HG03432 (cell line): ENCODE data around the gene DENND1A.

Source experiments
- ATAC-seq: cut with Tn5 transposase; IDR thresholded peaks from one replicate; pipeline ENCODE4 v1.9.1; 2021; ENCODE audit warnings: mild to moderate bottlenecking, moderate library complexity; ENCODE audit not compliant: unreplicated experiment

Gene DENND1A

DNA sequence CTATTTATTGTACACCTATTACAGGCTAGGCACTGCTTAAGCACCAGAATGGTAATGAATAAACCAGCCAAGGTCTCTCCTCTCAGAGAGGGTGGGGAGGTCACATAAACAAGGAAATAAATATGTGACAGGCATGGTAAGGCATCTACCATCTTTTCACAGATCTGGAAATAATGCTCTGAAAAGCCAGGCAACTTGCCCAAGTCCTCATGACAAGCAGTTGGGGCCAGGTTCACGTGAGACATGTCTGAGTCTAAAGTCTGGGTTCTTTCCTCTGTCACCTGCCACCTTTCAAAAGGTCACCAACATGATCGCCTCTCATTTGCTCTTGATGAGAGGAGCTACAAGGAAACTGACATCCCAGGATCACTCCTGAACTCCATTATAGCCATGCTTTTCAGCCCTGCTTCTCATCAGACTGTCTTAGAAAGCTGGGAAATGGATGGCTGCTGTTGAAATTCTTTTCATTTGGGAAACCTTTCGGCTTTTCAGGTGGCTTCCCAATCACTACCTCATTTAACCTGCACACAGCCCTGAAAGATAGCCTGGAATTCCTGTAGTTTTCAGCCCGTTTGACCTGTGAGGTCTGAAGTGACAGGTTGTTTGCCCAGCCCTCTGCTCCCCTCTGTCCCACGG, 450.8 kb downstream of the DENND1A start:
- ATAC-seq = no peak

DNA sequence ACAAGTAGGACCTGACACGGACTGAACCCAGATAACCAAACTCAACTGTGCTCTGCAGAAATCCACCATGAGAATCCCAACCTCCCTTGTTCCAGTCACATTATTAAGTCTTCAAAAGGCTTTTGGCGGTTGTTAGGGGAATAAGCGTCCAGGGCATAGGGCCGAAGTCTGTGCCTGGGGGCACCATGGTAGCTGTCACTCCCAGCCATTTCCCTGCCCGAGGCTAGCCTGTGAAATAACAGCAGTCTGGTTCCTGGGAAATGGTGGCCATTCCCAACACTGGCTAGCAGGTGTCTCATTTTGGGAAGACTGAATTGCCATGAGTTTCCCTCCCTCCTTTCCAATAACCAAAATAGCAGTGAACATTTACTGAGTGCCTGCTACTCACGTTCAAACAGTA, 451.8 kb downstream of the DENND1A start:
- no peak for ATAC-seq

DNA sequence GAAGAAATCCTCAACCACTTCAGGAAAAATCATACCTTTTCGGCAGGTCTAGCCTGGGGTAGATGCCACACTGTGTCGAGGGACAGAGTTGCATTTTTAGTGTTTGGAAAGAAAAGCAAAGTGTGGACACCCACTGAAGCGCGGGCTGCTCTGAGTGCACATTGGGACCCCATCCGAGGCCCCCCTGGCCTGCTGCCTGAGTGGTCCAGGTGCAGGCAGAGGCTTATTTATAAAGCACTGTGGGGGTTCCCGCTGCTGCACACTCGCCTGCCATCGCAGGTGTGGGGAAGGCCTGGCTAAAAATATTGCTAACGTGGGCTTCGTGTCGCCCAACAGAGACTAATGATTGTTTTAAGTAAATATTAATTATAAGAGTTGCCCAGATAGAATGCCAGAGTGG, 454.5 kb downstream of the DENND1A start:
- no peak for ATAC-seq

DNA sequence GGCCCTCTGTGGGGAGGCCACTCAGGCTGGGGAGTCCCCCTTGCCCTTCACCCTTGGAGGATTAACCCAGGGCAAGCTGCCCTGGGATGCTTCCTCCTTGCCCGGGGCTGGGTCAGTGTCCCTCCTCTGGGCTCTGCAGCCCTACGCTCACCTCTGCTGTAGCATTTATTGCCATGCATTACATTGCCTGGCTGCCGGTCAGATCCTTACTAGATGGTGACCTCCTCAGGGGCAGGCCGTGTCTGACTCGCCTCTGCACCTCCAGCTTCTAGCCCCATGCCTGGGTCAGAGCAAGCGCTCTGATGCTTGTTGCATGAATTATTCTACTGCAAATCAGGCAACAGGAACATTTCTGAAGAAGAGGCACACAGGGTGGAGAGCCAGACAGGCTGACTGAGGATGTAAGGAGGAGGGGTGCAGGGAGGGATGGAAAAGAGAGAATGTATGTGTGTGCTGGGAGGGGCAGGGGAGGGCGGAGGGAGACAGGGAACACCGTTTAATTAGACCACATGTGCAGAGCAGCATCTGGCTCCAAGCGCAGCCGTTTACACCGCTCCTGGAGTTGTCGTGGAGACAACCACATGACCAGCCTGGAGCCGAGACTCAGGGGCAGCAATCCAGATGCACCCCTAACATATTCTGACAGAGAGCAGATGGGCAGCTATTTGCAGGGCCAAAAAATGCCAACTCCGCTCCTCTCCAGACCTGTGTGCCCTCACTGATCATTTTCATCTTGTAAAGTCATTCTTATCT, 456.9 kb downstream of the DENND1A start:
- no peak for ATAC-seq

DNA sequence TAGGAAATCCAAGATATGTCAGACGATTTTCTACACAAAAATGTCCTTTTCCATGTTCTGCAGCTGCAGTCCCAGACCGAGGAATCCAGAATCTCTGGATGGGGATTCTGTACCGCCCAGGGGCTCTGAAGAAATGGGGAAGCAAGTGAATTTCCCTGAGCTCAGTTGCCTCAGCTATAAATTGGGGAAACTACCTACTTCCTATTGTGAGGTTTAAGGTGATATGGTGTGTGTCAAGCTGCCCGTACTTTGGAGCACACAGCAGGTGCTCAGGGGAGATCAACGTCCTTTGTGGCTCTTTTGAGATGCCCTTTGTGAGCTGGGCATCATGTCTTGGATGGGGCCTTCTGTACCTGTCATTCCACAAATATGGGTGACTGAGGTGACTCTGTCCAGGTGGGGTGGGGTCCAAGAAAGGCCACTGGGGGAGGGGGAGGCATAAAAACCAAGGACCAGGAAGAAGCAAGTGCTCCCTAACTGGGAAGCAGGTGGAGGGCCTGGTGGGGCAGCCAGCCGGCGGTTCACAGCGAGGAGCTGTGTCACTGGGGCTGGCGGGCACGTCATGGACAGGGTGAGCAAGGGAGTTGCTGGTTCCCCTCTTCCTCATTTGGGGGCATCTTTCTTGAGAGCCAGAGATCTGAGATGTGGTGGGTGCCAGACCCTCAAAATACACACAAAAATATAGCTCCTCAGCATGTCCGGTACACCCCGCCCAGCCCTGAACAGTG, 457.9 kb downstream of the DENND1A start:
- no peak for ATAC-seq

DNA sequence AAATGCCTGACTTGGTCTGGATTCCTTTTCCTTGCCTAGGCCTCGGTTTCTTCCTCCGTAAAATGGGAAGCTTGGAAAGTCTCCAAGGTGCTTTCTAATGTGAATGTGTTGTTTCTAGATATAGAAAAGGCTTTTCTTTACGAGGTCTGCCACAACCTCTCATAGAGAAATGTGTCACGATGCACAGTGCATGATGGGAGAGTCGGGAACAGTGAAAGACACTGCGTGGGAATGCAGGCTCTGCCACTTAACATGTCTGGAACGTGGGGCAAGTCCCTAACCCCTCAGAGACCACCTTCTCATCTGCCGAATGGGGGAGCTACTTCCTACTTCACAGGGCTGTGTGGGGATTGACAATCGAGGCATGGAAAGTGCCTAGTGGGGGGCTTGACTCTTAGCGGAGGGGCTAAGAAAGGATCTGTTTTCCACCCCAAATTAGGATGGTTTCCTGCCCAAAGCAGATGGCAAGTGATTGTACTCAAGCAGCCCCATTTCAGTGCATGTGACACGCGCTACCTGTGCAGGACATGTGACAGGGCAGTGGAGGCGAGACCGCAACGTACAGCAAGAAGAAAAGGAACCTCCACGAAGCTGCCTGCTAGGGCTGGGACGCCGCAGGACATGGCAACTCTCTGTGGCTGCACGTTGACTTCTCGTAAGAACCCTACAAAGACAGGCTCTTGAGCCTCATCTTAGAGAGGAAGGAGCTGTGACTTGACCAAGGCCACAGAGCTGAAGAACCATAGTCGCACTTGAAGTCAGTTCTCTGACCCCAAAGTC, 458.7 kb downstream of the DENND1A start:
- no peak for ATAC-seq

DNA sequence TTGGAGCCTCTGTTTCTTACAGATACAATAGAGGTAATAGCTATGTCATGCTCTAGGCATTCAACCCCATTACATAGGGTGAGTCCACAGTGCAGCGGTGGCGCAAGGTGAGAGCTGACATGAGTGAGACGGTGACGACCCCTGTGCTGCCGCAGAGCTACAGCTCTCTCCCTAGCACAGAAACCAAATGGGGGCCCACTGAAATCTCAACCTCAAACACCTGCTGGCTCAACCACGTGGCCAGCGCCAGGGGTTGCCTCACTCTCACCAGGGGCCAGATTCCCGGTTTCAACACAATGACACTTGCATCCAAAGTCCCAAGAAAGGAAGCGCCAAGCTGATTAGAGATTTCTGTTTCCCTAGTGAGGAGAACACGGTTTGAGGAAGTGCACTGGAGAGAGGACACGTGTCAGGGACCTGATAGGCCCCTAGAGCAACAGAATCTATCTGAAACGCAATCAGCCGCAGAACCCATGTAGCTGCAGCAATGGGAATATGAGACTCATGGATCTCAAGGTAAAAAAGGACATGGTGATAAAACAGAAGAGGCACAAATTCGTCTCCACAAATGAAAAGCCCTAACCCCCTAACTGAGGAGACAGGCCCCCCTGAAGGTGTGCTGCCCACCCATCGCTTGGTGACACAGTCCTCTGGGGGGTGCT, 459.7 kb downstream of the DENND1A start:
- ATAC-seq = no peak

DNA sequence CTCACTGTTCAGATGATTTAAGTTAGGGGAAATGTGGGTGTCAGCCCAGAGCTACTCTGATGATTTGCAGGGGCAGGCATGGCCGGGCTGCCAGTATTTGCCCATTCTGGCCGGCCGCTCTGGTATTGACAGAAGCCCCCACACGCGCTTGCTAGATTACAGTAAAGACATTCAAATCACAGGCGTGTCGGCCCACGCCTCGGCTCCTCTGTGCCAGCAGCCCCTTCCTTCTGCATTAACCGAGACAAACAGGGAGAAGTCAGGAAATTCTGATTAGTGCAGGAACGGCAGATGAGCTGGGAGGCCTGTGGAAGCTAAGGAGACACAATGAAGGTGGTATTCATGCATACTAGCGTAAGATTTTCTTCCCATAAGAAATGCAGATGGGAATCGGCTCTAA, 460.6 kb downstream of the DENND1A start:
- no peak for ATAC-seq

DNA sequence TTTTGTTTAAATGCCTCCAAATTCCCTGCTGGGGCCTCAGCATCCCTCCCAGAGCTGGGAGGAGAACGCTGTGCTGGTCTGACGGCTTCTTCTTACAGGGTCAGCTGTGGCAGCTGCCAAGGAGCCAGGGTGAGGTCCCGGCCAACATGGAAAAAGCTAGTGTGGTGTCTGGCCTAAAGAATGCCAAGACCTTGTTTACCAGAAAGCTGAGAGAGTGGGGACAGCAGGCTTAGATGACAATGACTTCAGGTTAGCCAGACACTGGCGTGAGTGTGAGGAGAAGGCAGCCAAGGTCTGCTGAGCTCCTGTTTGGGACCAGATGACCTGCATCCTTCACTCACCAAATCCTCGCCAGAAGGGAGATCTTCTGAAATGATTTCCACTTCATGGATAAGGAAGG, 461.4 kb downstream of the DENND1A start:
- ATAC-seq = no peak

DNA sequence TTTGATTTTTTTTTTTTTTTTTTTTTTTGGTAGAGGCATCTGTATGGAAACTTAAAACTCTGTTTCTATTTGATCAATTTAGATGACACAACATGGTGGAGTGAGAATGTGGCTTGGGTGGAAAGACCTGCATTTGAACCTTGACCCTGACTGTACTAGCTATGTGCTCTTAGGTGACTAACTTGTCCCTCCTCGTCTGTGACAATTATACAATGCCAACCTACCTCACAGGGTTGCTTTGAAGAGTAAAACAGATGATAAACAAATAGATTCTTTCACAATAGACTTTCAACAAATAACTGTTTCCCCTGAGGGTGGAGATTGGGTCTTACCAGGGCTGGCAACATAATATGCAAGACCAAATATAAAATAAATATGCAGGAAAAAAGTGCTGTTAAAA, 464.6 kb downstream of the DENND1A start:
- no peak for ATAC-seq

DNA sequence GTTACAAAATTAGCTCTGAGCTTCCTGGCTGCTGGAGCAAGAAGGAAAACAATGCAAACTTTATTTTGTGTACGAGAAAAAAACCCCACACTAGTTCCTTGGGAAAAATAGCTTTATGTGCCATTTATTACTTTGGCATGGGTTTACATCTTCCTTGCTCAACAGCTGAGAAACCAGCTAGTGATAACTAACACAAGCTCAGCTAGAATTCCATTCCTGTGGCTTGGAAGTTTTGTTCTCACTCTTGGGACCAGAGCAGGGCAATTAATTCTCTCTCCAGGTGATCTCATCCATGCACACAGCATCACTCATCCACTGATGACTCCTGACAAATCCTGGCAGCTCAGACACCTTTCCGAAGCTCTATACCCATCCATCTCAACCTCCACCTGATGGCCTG, 469.8 kb downstream of the DENND1A start:
- no peak for ATAC-seq

DNA sequence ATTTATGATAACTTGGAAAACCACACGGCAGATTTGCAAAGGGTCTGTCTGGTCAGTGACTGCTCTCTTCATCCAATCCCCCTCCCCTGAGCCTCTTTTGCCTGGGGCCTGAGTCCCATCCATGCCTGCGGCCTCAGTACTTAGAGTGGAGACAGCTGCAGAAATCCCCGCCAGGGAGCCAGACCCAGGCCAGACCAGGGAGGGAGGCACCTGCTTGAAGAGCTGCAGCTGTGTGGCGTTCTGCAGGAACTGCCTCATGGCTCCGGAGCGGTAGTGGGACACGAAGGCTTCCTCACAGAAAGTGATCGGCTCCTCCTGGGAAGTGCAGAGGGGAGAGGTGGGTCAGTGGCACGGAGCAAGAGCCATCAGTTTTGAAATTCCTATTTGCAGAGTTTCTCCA, 472.3 kb downstream of the DENND1A start:
- no peak for ATAC-seq

DNA sequence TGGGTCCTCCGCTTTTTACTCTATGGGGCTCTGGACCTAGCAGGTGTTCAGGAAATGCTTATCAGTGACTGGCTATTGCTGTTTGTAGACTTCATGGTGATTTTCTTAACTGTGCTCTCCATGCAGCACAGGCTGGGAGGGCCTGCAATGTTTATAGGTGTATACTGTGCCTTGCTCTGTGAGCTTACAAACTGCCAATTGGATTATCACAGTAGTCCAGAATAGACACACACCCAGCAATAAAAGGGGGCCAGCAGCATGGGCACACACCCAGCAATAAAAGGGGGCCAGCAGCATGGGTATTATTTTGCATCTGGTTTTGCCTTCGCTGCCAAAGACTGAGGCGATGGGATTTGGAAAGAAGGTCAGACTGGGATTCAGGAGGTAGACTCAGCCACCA, 473.9 kb downstream of the DENND1A start:
- ATAC-seq = no peak

DNA sequence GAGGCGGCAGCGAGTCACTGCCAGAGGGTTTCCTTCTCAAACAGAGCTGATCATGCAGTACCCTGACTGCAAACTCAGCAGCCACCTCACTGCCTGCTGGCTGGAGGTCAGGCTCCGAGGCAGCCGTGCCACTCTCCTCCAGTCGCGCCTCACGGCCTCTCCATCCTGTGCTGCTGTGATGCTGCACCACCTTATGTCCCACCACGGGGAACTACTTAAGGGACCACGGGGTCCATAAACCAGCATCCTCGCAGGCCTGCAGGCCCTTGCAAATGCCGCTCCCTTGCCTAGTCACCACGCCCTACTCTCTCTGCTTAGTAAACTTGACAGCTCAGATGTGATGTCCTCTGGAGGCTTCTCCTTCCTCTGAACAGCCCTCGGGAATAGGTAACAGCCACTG, 474.7 kb downstream of the DENND1A start:
- no peak for ATAC-seq

DNA sequence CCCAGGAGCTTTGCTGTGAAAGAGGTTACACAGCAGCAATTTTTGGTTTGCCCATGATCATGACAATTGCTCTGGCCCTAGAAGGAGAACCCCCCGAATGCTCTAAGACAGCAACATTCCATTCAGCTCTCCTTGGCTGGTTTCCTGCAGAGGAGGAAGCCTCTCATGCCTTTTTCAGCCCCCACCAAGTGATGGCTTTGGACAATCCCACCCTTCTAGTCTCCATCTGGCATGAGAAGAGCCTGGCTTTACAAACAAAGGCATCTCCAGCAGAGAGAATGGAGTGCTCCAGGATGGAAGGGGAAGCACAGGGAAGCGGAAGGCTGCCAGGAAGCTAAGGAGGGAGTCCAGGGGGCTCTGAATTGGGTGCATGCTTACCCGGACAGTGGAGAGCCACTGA, 475.6 kb downstream of the DENND1A start:
- no peak for ATAC-seq

DNA sequence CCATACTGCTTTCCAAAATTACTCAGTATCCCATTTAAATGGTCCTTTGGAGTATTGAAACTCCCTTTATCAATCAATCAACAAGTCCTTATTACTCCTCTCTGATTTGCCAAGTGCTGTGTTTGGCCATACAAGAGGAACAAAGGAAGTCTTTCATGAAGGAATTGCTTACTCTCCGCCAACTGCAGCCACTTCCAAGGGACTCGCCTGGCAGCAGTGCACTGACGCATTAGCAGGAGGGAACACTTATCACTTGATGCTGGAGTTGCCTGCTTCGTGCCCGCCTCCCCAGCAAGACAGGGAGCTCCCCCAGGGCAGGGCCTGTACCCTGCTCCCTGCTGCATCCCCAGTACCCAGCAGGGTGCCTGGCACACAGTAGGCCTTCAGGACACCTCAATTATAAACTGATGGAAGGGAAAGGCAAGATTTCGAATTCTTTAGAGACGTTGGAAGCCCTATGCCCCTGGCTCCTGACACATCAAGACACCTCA, 476.1 kb downstream of the DENND1A start:
- ATAC-seq = no peak

DNA sequence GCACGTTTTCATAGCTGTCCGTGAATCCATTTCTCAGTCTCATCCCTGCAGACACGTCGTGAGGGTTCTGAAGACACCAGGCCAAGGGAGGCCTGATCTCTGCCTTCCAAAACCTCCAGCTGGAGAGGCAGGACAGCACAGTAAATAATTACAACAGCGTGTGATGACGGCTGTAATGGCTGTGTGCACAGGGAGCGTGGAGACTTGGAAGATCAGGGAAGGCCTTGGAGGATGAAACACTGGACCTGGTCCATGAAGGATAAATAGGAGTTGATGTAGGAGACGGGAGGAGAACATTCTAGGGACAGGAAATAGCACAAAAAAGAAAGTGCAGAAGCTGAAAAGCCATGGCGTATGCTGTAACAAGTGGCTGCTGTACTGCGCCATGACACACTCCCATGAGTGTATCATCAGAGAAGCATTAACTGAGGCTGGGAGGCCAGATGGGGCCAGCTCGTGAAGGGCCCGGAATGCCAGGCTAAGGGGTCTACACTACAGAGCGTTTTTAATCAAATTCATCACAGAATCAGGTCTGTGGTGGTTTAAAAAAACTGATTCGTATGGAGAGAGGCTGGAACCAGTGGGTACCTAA, 476.8 kb downstream of the DENND1A start:
- ATAC-seq = no peak

DNA sequence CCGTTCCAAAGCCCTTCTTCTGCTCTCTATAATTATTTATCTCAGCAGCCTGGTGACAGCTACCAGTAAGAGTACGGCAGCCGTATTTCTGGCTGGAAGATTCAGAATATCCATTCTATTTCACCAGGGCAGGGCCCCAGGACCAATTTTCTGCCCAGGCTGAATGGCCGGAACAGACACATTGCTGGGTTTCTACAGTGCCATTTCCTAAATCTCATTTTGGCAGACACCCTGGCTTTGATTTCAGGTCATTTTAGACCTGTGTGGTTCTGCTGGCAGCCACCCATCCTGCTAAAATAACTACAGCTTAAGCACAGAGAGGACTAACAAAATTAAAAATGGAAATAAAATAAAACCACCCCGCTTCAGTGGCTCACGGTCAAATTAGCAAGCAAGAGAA, 478.9 kb downstream of the DENND1A start:
- no peak for ATAC-seq

DNA sequence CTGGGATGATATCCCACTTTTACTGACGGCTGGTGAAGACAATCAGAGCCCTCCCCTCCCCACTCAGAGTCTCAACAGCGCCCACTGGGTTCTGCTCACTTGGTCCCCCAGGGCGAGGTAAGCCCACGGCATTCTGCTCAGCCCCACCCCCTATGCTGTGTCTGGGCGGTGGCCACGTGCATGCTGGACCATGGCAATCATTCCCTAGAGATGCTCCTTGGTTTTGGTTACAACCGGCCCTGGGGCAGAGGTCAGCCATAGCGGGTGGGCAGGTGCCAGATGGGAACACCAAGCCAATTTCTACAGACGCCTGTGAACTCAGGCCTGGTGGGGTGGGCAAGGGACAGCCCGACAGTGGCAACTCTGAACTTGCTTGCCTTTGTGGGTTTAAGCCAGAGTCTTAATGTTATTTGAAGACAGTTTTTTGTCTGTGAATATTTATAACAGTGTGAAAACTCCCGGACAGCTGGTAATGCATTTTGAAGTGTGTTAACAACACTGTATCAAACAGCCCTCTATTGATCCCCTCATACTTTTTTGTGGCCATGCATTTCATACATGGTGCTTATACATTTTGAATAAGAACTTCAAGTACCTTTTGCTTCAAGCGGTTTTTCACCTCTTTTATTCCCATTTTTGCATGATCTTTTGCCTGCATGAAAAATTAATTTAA, 479.7 kb downstream of the DENND1A start:
- ATAC-seq = no peak
